ENCODE results near the gene RPA1.

GRCh38 chr17:1942066-1942365 lies 112.2 kb downstream of the RPA1 start:
- TF ChIP-seq EZH2 (IDR thresholded peaks at IDR 0.05; ENCODE audit: insufficient read depth, low read length) = no peak
- TF ChIP-seq CTCF (IDR thresholded peaks at IDR 0.05; ENCODE audit: insufficient read depth, low read depth, low read length) = no peak

All from astrocyte (in vitro differentiated cells and primary cell).